T-helper 1 cell (primary cell): ENCODE data around the gene FAM13B.
"Not testable (repeated sequence)": the region's sequence is repeated elsewhere in the genome, so short reads cannot be mapped to it uniquely, and the experiment has no call there.

Source experiments
- DNase-seq, 5 donors: peaks; one replicate each; pipeline ENCODE4 v3.0.0-alpha.2; 2012 to 2020

The FAM13B gene

GRCh38 chr5:138033907-138034306, 1.0 kb upstream of the FAM13B start:
- no peak for DNase-seq

DNA sequence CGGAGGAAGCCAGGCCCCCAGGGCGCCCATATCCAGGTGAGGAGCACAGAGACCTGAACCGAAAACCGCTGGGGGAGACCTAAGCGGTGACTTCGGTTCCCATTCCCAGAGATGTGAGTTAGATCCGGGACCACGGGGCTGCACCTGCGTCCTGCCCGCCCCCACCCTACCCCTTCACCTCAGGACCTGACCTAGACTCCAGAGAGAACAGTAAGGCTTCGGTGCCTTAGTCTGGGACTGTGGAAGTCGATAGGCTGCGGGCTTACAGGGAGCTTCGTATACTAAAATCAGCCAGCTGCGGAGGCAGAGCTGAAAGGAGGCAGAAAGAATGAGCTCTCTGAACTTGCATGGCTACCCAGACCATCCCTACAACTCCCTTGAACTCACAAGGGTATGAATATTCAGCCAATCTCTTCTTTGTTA, 518 bp upstream of the FAM13B start:
- peak in 1 of 5 donors; percentile 15 for DNase-seq

- peak in 3 of 5 donors; percentile 39 to 74 (median 44) for DNase-seq
These were observed 779 bp downstream of the FAM13B start for GRCh38 chr5:138032028-138032571.

GRCh38 chr5:138029944-138030343, 2.9 kb downstream of the FAM13B start:
- DNase-seq, result no peak

DNA sequence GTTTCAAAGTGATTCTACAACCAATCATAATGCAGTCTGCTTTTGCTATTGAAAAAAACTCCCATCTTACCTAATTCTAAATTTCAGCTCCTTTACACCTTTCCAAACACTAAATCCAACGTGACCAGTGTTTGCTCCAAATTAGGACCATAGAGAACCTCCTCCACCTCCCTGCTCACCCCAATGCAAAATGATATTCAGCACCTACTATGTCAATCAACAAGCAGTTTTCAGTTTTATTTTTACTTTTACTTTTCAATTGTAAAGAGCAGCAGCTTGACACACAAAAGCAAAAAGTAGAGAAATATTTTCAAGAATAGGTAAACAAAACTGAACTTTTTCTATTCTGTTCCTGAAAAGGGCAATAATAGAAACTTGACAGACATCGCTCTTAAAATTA, 3.4 kb downstream of the FAM13B start:
- no peak for DNase-seq

GRCh38 chr5:138028971-138029365, 3.9 kb downstream of the FAM13B start:
- no peak for DNase-seq

GRCh38 chr5:138028262-138028970, 4.5 kb downstream of the FAM13B start:
- DNase-seq, result not testable (repeated sequence)

GRCh38 chr5:138026793-138027192, 6.1 kb downstream of the FAM13B start:
- DNase-seq, result not testable (repeated sequence)

DNA sequence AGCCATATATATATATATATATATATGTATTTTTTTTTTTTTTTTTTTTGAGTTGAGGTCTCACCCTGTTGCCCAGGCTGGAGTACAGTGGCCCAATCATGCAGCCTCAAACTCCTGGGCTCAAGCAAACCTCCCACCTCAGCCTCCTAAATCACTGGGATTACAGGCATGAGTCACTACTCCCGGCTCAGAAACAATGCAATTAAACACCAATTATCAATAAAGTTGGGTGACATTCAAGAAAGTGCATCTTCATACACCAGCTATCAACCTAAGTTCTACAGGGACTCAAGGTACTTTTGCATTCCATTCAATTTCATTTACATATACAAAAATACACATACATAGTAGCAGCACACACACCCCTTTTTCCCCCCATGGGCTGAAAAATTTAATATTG, 7.6 kb downstream of the FAM13B start:
- DNase-seq, result no peak

DNA sequence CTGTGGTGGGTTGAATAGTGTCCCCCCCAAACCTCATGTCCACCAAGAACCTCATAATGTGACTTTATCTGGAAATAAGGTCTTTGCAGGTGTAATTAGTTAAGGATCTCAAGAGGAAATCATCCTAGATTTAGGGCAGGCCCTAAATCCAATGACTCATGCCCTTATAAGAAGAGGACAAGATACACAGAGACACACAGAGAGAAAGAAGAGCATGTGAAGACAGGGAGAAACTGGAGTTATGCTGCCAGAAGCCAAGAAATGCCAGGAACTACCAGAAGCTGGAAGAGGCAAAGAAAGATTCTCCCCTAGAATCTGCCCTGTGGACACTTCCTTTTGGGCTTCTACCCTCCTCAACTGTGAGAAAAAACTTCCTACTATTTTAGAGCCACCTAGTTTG, 8.8 kb downstream of the FAM13B start:
- no peak for DNase-seq

GRCh38 chr5:138022912-138023311, 10.0 kb downstream of the FAM13B start:
- DNase-seq, result no peak

DNA sequence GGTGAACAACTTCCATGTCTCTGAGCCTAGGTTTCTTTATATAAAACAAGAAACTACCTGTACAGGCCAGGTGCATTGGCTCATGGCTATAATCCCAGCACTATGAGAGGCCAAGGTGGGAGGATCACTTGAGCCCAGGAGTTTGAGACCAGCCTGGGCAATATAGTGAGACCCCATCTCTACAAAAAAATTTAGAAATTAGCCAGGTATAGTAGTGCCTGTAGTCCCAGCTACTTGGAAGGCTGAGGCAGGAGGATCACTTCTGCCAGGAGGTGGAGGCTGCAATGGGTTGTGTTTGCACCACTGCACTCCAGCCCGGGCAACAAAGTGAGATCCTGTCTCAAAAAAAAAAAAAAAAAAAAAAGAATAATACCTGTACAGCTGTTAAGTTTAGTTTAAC, 11.1 kb downstream of the FAM13B start:
- DNase-seq, result no peak

GRCh38 chr5:138018849-138019248, 14.0 kb downstream of the FAM13B start:
- DNase-seq, result no peak

DNA sequence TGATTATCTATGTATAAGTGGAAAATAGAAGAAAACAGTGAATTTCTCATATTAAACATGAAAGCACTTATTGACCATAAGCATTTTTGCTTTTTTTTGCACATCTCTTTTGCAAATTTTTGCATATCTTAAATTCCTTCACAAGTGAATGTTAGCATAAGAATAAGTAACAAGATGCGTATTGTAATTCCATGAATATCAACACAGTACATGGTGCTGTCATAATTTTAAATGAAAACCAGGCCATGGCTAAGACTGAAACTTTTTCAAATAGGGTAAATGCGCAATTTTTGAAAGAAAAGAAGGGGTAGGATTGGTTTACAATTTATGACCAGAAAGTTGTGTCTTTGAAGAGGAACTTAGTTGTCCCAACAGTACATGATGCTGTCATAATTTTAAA, 17.0 kb downstream of the FAM13B start:
- no peak for DNase-seq

GRCh38 chr5:138011991-138012390, 20.9 kb downstream of the FAM13B start:
- no peak for DNase-seq

- DNase-seq, result no peak
These were observed 32.7 kb downstream of the FAM13B start for GRCh38 chr5:138000102-138000723.

DNA sequence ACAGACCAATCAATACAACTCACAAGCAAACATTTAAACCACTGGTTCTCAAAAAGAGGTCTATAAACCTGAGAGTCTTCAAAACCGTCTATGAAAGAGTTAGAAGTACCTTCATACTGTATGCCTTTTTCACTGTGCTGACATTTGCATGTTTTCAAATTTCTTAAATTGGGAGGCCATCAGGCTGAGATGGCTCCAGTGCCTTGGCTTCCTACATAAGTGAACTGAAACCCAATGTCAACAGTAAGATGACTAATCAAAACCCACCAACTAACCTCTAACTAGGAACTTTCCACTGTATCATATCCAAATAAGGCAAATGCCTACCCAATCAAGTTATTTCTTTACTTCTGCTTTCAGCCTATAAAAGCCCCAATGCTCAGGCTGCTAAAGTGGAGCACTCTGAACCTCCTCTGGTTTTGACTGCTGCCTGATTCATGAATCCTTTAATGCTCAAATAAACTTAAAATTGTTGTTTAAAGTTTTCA, 35.1 kb downstream of the FAM13B start:
- DNase-seq, result peak in 1 of 5 donors; percentile 60

DNA sequence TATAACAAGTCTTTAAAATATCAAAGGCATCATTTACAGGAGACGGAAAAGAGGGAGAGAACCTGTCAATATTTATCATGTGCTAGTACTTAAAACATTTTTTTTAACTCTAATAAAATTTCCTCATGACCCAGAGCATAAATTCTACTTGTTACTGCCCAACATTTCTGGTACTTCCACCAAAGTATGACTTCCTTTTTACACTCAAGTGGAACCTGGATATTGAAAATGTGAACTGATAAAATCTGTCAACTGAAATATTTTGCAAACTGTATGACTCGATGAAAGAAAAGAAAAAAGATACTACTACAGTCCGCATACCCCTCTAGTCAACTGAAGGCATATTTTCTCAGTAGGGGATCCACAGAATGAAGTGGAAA, 37.1 kb downstream of the FAM13B start:
- DNase-seq, result no peak

DNA sequence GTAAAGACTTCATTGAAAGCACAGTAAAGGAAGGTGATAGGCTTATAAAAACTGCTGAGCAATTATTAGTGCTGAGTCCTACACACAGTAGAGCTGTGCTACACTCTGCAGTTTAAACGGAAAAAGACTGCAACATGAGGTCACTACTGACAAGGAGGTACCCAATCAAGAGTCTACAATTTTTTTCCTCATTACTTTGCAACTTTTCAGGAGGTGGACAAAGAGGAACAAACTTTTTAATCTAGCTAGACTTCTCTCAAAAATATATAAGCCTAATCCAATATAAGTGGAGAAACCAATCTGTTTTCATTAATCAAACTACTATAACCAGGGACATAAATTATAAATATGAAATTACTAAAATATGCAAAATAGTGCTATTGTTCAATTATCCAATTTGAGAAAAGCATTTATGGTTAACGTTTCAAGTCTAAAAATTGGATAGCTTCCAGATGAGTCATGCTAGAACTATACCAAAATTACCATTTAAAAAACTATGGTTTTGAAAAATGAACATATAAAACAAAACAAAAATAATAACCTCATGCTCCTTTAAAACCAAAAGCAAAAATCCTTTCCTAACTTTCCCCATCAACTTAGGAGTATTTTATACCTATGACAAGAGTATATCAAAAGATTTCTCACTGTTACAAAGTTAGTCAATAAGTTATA, 37.7 kb downstream of the FAM13B start:
- DNase-seq, result no peak

DNA sequence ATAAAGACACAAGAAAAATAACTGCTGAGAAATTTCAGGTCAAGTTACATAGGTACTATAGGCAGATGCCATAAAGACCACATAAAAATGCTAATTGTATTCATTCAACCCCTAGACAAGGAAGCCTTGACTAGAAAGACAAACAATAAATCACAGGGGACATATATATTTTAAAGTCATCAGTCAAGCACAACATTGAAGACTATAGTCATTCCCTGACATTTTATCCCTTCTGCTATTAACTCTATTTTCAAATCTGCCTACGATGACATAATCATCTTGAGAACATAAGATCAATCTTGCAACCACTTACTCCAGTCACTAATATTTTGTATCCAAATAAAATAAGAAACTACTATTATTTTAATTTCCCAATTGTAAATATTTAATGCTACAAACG, 38.3 kb downstream of the FAM13B start:
- DNase-seq, result no peak

- no peak for DNase-seq
These were observed 43.5 kb downstream of the FAM13B start for GRCh38 chr5:137989419-137989818.

GRCh38 chr5:137975208-137975607, 57.7 kb downstream of the FAM13B start:
- no peak for DNase-seq

DNA sequence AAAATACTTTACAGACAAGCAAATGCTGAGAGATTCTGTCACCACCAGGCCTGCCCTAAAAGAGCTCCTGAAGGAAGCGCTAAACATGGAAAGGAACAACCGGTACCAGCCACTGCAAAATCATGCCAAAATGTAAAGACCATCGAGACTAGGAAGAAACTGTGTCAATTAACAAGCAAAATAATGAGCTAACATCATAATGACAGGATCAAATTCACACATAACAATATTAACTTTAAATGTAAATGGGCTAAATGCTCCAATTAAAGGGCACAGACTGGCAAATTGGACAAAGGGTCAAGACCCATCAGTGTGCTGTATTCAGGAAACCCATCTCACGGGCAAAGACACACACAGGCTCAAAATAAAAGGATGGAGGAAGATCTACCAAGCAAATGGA, 62.5 kb downstream of the FAM13B start:
- not testable (repeated sequence) for DNase-seq

DNA sequence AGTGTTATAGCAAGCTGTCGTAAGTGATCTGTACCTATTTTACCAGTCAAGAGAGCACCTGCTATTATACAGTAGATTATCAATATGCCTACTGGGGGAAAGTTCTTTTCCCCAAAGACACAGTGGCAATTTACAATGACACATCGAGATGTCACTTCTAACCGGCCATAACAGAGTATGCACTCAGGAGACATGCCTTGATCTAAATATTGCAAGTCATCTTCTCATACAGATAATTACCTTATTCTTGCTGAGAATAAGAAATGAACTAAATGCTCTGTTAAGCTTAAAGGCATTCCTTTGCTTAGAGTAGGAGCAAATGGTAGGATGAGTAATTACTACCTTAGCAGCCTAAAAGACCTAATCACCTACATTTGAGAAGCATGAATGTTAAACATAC, 72.1 kb downstream of the FAM13B start:
- no peak for DNase-seq
